Fibroblast of lung (primary cell): ENCODE data around the gene NFYB. TPM values are rescaled to one million over a fixed set of nuclear protein-coding genes. Genes with fewer than 3 reads are reported as not detected.
A peak's percentile ranks its signal among the peaks of the same experiment; 100 is the strongest.

ENCODE experiments used
- DNase-seq, 2 donors: peaks; one replicate each; pipeline versions ENCODE4 v3.0.0 to v3.0.0-alpha.2; 2010; ENCODE audit warnings: low read depth in 2 of 2
- H2AFZ ChIP-seq: 2 replicates; pipeline ENCODE4 v1.5.1; 2012; ENCODE audit warnings: low read length, control low read depth, inconsistent platforms
- H3K27ac ChIP-seq: 2 replicates; pipeline ENCODE4 v1.5.1; 2011; ENCODE audit warnings: low read length, control low read depth; ENCODE audit not compliant: insufficient read depth
- H3K27me3 ChIP-seq: 2 replicates; pipeline ENCODE4 v1.5.1; 2011; ENCODE audit warnings: mild to moderate bottlenecking, low read length; ENCODE audit not compliant: control insufficient read depth, insufficient read depth
- H3K36me3 ChIP-seq: 2 replicates; pipeline ENCODE4 v1.5.1; 2011; ENCODE audit warnings: low read length; ENCODE audit not compliant: control insufficient read depth, insufficient read depth
- H3K4me1 ChIP-seq: 2 replicates; pipeline ENCODE4 v1.5.1; 2011; ENCODE audit warnings: low read length; ENCODE audit not compliant: control insufficient read depth, insufficient read depth; ENCODE audit errors: extremely low read depth
- H3K4me2 ChIP-seq: 2 replicates; pipeline ENCODE4 v1.5.1; 2011; ENCODE audit warnings: low read length, control low read depth; ENCODE audit not compliant: insufficient read depth; ENCODE audit errors: extremely low read depth
- H3K4me3 ChIP-seq, 4 experiments: fragments of 200-600 bp in 1 of 4; sonication (generic) in 1 of 4; replicated peaks in 1 of 4; 2 replicates each; pipeline ENCODE4 v1.5.1; 2011 to 2016; ENCODE audit warnings: low read length in 4 of 4, low read depth in 3 of 4, mild to moderate bottlenecking in 3 of 4, control low read depth in 2 of 4, inconsistent platforms in 1 of 4, mixed read lengths in 1 of 4; ENCODE audit not compliant: insufficient read depth in 1 of 4; ENCODE audit errors: control extremely low read depth in 1 of 4
- H3K79me2 ChIP-seq: 2 replicates; pipeline ENCODE4 v1.5.1; 2012; ENCODE audit warnings: mild to moderate bottlenecking, low read length, inconsistent platforms; ENCODE audit not compliant: control insufficient read depth, insufficient read depth
- H3K9ac ChIP-seq: 2 replicates; pipeline ENCODE4 v1.5.1; 2011; ENCODE audit warnings: mild to moderate bottlenecking, low read length, control low read depth; ENCODE audit not compliant: insufficient read depth
- H3K9me3 ChIP-seq: 2 replicates; pipeline ENCODE4 v1.5.1; 2012; ENCODE audit warnings: low read depth, low read length; ENCODE audit not compliant: control insufficient read depth, insufficient read depth
- H4K20me1 ChIP-seq: 2 replicates; pipeline ENCODE4 v1.5.1; 2011; ENCODE audit warnings: low read length; ENCODE audit not compliant: control insufficient read depth, insufficient read depth; ENCODE audit errors: extremely low read depth
- CTCF ChIP-seq, 2 donors: IDR thresholded peaks in 1 of 2; conservative IDR thresholded peaks in 1 of 2; 1 replicate in 1 of 2; 2 replicates in 1 of 2; pipeline ENCODE4 v1.5.1; 2011 to 2012; ENCODE audit warnings: low read length in 2 of 2, control low read depth in 1 of 2, inconsistent platforms in 1 of 2, low read depth in 1 of 2, mild to moderate bottlenecking in 1 of 2
- EZH2 ChIP-seq: IDR thresholded peaks from 2 replicates; pipeline ENCODE4 v1.5.1; 2012; ENCODE audit warnings: low read length, control low read depth, mild to moderate bottlenecking; ENCODE audit errors: missing control alignments
- polyA plus RNA-seq, 2 donors: library from polyadenylated mRNA; depleted of rRNA in 1 of 2; stranded (reverse) in 1 of 2; unstranded in 1 of 2; fragments of >200 nt; gene quantifications; 2 replicates each; pipeline ENCODE4 v1.2.1, GENCODE V29; 2011 to 2012; ENCODE audit warnings: missing spikeins in 1 of 2
- total RNA-seq: library from RNA; depleted of rRNA; stranded (reverse); fragments of >200 nt; gene quantifications from 2 replicates; pipeline ENCODE4 v1.2.1, GENCODE V29; 2014

NFYB gene
- total and polyA plus RNA-seq, 2 donors (not counting 1 experiment from before 2014, with no cell fraction given): 32.2 to 39.9 TPM

GRCh38 chr12:104180374-104180773 lies 42.4 kb upstream of the NFYB start:
- Histone ChIP-seq H3K4me2 (no peak overlapping the region), H3K4me1 (peaks cover 18% of the 10 kb centered on the region), H3K36me3 (no peaks in the 10 kb centered on the region), H3K27ac (no peak overlapping the region), H3K9ac (no peak overlapping the region), H4K20me1 (no peaks in the 10 kb centered on the region), H3K9me3 (no peaks in the 10 kb centered on the region), H2AFZ (no peak overlapping the region), H3K79me2 (no peaks in the 10 kb centered on the region), H3K27me3 (no peaks in the 10 kb centered on the region), H3K4me3 (no peak overlapping the region)
- TF ChIP-seq EZH2 (no peak), CTCF (conservative IDR thresholded peaks at IDR 0.05 in 1 of 2, IDR thresholded peaks at IDR 0.05 in 1 of 2; ENCODE audit: low read depth in 1 of 2, low read length in 2 of 2) (no peak)
- peak in 1 of 2 donors; percentile 15 for DNase-seq

GRCh38 chr12:104177663-104178501 lies 39.9 kb upstream of the NFYB start:
- H3K9ac ChIP-seq: no peak overlapping the region
- no peaks in the 10 kb centered on the region for H3K27me3 ChIP-seq
- H3K4me2 ChIP-seq: peak overlapping the region; percentile 81
- no peaks in the 10 kb centered on the region for H3K9me3 ChIP-seq
- no peaks in the 10 kb centered on the region for H3K79me2 ChIP-seq
- H3K36me3 ChIP-seq: no peaks in the 10 kb centered on the region
- DNase-seq: peak; percentile 99
- peak; percentile 28 to 53 for TF ChIP-seq CTCF (conservative IDR thresholded peaks at IDR 0.05 in 1 of 2, IDR thresholded peaks at IDR 0.05 in 1 of 2; ENCODE audit: low read depth in 1 of 2, low read length in 2 of 2)
- TF ChIP-seq EZH2: no peak
- H3K27ac ChIP-seq: peak overlapping the region; percentile 66
- peak overlapping the region in 1 of 4 experiments; percentile 15 for H3K4me3 ChIP-seq
- H2AFZ ChIP-seq: peak overlapping the region; percentile 14
- H4K20me1 ChIP-seq: no peaks in the 10 kb centered on the region
- H3K4me1 ChIP-seq: peaks cover 18% of the 10 kb centered on the region

- Histone ChIP-seq H3K9ac (no peak overlapping the region), H3K27ac (peak overlapping the region; percentile 66), H3K36me3 (no peaks in the 10 kb centered on the region), H3K79me2 (no peaks in the 10 kb centered on the region), H3K4me2 (no peak overlapping the region), H3K4me1 (peaks cover 18% of the 10 kb centered on the region), H3K27me3 (no peaks in the 10 kb centered on the region), H2AFZ (no peak overlapping the region), H3K4me3 (peak overlapping the region in 1 of 4 experiments; percentile 15), H3K9me3 (no peaks in the 10 kb centered on the region), H4K20me1 (no peaks in the 10 kb centered on the region)
- no peak for DNase-seq
- TF ChIP-seq EZH2 (no peak), CTCF (conservative IDR thresholded peaks at IDR 0.05 in 1 of 2, IDR thresholded peaks at IDR 0.05 in 1 of 2; ENCODE audit: low read depth in 1 of 2, low read length in 2 of 2) (no peak)
Measured at GRCh38 chr12:104177336-104177662, 39.3 kb upstream of the NFYB start.
